SK-N-SH treated with all-trans-retinoic acid at 6 μM for 48 hours (cell line): ENCODE measurements around the gene DNTT.

ENCODE experiments used
- OSR1 ChIP-seq: fragments of 250-450 bp; sonication (Bioruptor Pico); IDR thresholded peaks from 2 replicates; pipeline ENCODE4 v1.8.0; 2022; ENCODE audit warnings: moderate library complexity, mild to moderate bottlenecking, inconsistent platforms
- PPARA ChIP-seq: fragments of 250-450 bp; sonication (Bioruptor Pico); IDR thresholded peaks from 2 replicates; pipeline ENCODE4 v1.5.0; 2020; ENCODE audit warnings: mild to moderate bottlenecking, borderline replicate concordance
- RARB ChIP-seq: fragments of 250-450 bp; sonication (Bioruptor Pico); IDR thresholded peaks from 2 replicates; pipeline ENCODE4 v1.8.0; 2021; ENCODE audit warnings: mild to moderate bottlenecking, moderate library complexity
- SNAI2 ChIP-seq: fragments of 250-450 bp; sonication (Bioruptor Pico); IDR thresholded peaks from 2 replicates; pipeline ENCODE4 v1.5.0; 2020; ENCODE audit warnings: mild to moderate bottlenecking, moderate library complexity
- TOX ChIP-seq: fragments of 250-450 bp; sonication (Bioruptor Pico); IDR thresholded peaks from 2 replicates; pipeline ENCODE4 v1.8.0; 2021; ENCODE audit warnings: mild to moderate bottlenecking, moderate library complexity, borderline replicate concordance
- ZFP3 ChIP-seq: fragments of 250-450 bp; sonication (Bioruptor Pico); IDR thresholded peaks from 2 replicates; pipeline ENCODE4 v1.5.0; 2020; ENCODE audit warnings: mild to moderate bottlenecking, moderate library complexity
- ZFP30 ChIP-seq: fragments of 450-650 bp; formaldehyde crosslinking; IDR thresholded peaks from 2 replicates; pipeline ENCODE4 v1.5.0; 2022; ENCODE audit warnings: mild to moderate bottlenecking, moderate library complexity
- ZNF70 ChIP-seq: fragments of 450-650 bp; formaldehyde crosslinking; IDR thresholded peaks from 2 replicates; pipeline ENCODE4 v1.5.0; 2020; ENCODE audit warnings: mild to moderate bottlenecking, moderate library complexity

DNA sequence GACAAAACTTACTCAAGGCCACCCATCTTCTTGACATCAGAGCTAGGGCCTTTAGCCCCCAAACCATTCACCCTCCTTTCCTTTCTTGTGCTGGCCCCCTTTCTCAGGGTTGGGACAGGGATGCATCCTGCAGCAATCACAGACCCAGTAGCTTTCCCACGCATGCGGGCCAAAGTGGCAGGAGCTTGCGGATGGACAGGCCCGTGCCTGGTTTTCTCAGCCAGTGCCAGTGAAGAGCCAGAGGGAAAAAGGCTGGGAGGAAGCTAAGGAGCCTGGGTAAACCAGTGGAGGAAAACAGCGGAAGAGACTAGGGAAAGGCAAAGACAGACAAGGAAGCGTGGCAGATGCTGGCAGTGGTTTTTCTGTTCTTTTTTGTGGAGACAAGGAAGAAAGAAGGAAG lies 27.8 kb upstream of the DNTT start:
- no peak for TF ChIP-seq SNAI2 (CRISPR knock-in tag)
- TF ChIP-seq ZFP30 (CRISPR knock-in tag), result no peak
- TF ChIP-seq ZFP3 (CRISPR knock-in tag), result no peak
- TF ChIP-seq PPARA, result no peak
- no peak for TF ChIP-seq ZNF70 (CRISPR knock-in tag)
- TF ChIP-seq RARB (CRISPR knock-in tag), result no peak
- no peak for TF ChIP-seq TOX (CRISPR knock-in tag)
- TF ChIP-seq OSR1 (CRISPR knock-in tag), result no peak
